GM18517 (cell line): ENCODE data around the gene NAA20.

Source experiments
- ATAC-seq: cut with Tn5 transposase; IDR thresholded peaks from one replicate; pipeline ENCODE4 v1.9.1; 2021; ENCODE audit warnings: mild to moderate bottlenecking, moderate library complexity; ENCODE audit not compliant: unreplicated experiment

NAA20 gene

GRCh38 chr20:20017844-20018185, 653 bp downstream of the NAA20 start:
- no peak for ATAC-seq

GRCh38 chr20:20018366-20018765, 1.2 kb downstream of the NAA20 start:
- ATAC-seq, result no peak

- ATAC-seq, result no peak
Measured at GRCh38 chr20:20019123-20019522, 2.0 kb downstream of the NAA20 start.

- no peak for ATAC-seq
Measured at GRCh38 chr20:20020908-20021307, 3.7 kb downstream of the NAA20 start.

- no peak for ATAC-seq
Measured at GRCh38 chr20:20021835-20022234, 4.7 kb downstream of the NAA20 start.

GRCh38 chr20:20022498-20022897, 5.3 kb downstream of the NAA20 start:
- peak; percentile 82 for ATAC-seq

GRCh38 chr20:20023395-20023794, 6.2 kb downstream of the NAA20 start:
- ATAC-seq, result no peak

GRCh38 chr20:20024942-20025341, 7.8 kb downstream of the NAA20 start:
- ATAC-seq, result no peak

GRCh38 chr20:20027284-20027683, 10.1 kb downstream of the NAA20 start:
- no peak for ATAC-seq

GRCh38 chr20:20031790-20032189, 14.6 kb downstream of the NAA20 start:
- no peak for ATAC-seq

- no peak for ATAC-seq
Measured at GRCh38 chr20:20034486-20034885, 17.3 kb downstream of the NAA20 start.

- no peak for ATAC-seq
Measured at GRCh38 chr20:20036756-20037155, 19.6 kb downstream of the NAA20 start.

- ATAC-seq, result no peak
Measured at GRCh38 chr20:20037960-20038359, 20.8 kb downstream of the NAA20 start.

- no peak for ATAC-seq
Measured at GRCh38 chr20:20038586-20038985, 21.4 kb downstream of the NAA20 start.

- no peak for ATAC-seq
Measured at GRCh38 chr20:20039752-20040387, 22.7 kb downstream of the NAA20 start.

- peak; percentile 17 for ATAC-seq
Measured at GRCh38 chr20:20051767-20052073, 34.6 kb downstream of the NAA20 start.

- ATAC-seq, result peak; percentile 94
Measured at GRCh38 chr20:20052074-20052970, 35.2 kb downstream of the NAA20 start, which contains the start of the genes CFAP61 and CRNKL1. Gene CFAP61, plus strand, starts transcription at chr20:20052532. Its CDS starts 4,122 bp downstream, at chr20:20056654. Gene CRNKL1, minus strand, starts transcription at chr20:20052466. Its CDS starts 124 bp downstream, at chr20:20052342.

GRCh38 chr20:20060234-20060998, 43.3 kb downstream of the NAA20 start:
- no peak for ATAC-seq

- no peak for ATAC-seq
Measured at GRCh38 chr20:20063941-20064702, 47.0 kb downstream of the NAA20 start.

GRCh38 chr20:20065361-20065760, 48.2 kb downstream of the NAA20 start:
- ATAC-seq, result no peak
